Astrocyte (in vitro differentiated cells and primary cell): ENCODE results near the gene LRRK2.

ENCODE experiments used
- EZH2 ChIP-seq: IDR thresholded peaks from 2 replicates; pipeline ENCODE4 v1.6.1; 2012; ENCODE audit warnings: mild to moderate bottlenecking, low read length, inconsistent platforms; ENCODE audit not compliant: insufficient read depth
- TF ChIP-seq, protein P1 (sequence below): IDR thresholded peaks from 2 replicates; pipeline ENCODE4 v1.5.1; 2011; ENCODE audit warnings: low read depth, mild to moderate bottlenecking, inconsistent platforms, low read length, moderate library complexity; ENCODE audit not compliant: insufficient read depth

DNA sequence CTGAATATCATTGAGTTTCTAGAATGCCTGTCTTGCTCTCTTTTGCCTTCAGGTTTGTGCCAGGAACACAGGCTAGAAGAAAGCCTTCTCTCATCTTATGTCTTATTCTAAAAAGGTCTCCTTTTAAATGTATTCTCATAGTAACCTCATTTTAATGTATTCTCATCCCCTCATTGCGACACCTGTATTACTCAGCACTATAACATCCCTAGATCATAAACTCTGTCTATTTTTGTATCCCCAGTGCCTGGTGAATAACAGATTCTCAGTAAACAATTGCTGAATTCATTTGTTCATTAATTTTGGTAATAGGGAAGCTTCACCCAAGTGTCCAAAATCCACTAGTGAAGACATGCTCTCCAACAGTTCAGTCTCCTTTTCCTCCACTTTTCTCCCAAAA is 8.8 kb upstream of the LRRK2 start:
- TF ChIP-seq, protein P1, sequence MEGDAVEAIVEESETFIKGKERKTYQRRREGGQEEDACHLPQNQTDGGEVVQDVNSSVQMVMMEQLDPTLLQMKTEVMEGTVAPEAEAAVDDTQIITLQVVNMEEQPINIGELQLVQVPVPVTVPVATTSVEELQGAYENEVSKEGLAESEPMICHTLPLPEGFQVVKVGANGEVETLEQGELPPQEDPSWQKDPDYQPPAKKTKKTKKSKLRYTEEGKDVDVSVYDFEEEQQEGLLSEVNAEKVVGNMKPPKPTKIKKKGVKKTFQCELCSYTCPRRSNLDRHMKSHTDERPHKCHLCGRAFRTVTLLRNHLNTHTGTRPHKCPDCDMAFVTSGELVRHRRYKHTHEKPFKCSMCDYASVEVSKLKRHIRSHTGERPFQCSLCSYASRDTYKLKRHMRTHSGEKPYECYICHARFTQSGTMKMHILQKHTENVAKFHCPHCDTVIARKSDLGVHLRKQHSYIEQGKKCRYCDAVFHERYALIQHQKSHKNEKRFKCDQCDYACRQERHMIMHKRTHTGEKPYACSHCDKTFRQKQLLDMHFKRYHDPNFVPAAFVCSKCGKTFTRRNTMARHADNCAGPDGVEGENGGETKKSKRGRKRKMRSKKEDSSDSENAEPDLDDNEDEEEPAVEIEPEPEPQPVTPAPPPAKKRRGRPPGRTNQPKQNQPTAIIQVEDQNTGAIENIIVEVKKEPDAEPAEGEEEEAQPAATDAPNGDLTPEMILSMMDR = no peak
- no peak for TF ChIP-seq EZH2
